Endodermal cell (in vitro differentiated cells): ENCODE results near the gene KCNN3. TPM values are rescaled to one million over a fixed set of nuclear protein-coding genes. Genes with fewer than 3 reads are reported as not detected.

Source experiments
- DNase-seq: peaks from one replicate; pipeline ENCODE4 v3.0.0-alpha.2; 2017
- H3K27ac ChIP-seq: 2 replicates; pipeline ENCODE4 v1.5.1; 2013; ENCODE audit warnings: mild to moderate bottlenecking, low read depth, low read length, moderate library complexity
- H3K27me3 ChIP-seq: 2 replicates; pipeline ENCODE4 v1.6.1; 2013; ENCODE audit warnings: mild to moderate bottlenecking, low read length, moderate library complexity; ENCODE audit not compliant: insufficient read depth, control insufficient read depth, poor library complexity, severe bottlenecking
- H3K36me3 ChIP-seq: 2 replicates; pipeline ENCODE4 v1.7.0; 2013; ENCODE audit warnings: mild to moderate bottlenecking, low read length, moderate library complexity; ENCODE audit not compliant: control insufficient read depth, insufficient read depth
- H3K4me1 ChIP-seq: one replicate; pipeline ENCODE4 v1.7.0; 2013; ENCODE audit warnings: low read length; ENCODE audit not compliant: control insufficient read depth, insufficient read depth
- H3K4me3 ChIP-seq: 2 replicates; pipeline ENCODE4 v1.5.1; 2013; ENCODE audit warnings: mild to moderate bottlenecking, low read length, moderate library complexity
- H3K9ac ChIP-seq: 2 replicates; pipeline ENCODE4 v1.6.1; 2013; ENCODE audit warnings: mild to moderate bottlenecking, low read length, moderate library complexity; ENCODE audit not compliant: poor library complexity, severe bottlenecking; ENCODE audit errors: extremely low read depth
- H3K9me3 ChIP-seq: 2 replicates; pipeline ENCODE4 v1.6.1; 2013; ENCODE audit warnings: mild to moderate bottlenecking, low read length, moderate library complexity; ENCODE audit not compliant: control insufficient read depth
- H3K27ac Mint-ChIP-seq: 2 replicates; pipeline ENCODE4 v1.8.0; 2020; ENCODE audit warnings: mixed read lengths
- H3K27me3 Mint-ChIP-seq: 2 replicates; pipeline ENCODE4 v1.8.0; 2021; ENCODE audit warnings: mild to moderate bottlenecking, mixed read lengths; ENCODE audit not compliant: insufficient read depth
- H3K36me3 Mint-ChIP-seq: 2 replicates; pipeline ENCODE4 v1.8.0; 2020; ENCODE audit warnings: low read depth, mixed read lengths
- H3K4me1 Mint-ChIP-seq: 2 replicates; pipeline ENCODE4 v1.8.0; 2020; ENCODE audit warnings: mixed read lengths
- H3K4me3 Mint-ChIP-seq: 2 replicates; pipeline ENCODE4 v1.8.0; 2020; ENCODE audit warnings: mild to moderate bottlenecking, moderate library complexity, mixed read lengths
- H3K9me3 Mint-ChIP-seq: 2 replicates; pipeline ENCODE4 v1.8.0; 2020; ENCODE audit warnings: mild to moderate bottlenecking, mixed read lengths
- whole genome bisulfite sequencing, 2 experiments: methylation state at CpG; one replicate each; pipeline versions ENCODE4 v1.1.5 to v1.1.7; 2013; ENCODE audit warnings: missing lambda C conversion rate in 2 of 2, mixed read lengths in 1 of 2; ENCODE audit not compliant: insufficient coverage in 1 of 2, insufficient read length in 1 of 2; 5-methylcytosine and 5-hydroxymethylcytosine counted together
- total RNA-seq, 2 donors: library from RNA; stranded (reverse); fragmentation: NEBNext Ultra II Directional in 1 of 2; extraction: Animal tissue kit (Norgen Biotek cat#: 25700) in 1 of 2; gene quantifications; 2 replicates in 1 of 2; 3 replicates in 1 of 2; pipeline ENCODE4 v1.2.1, GENCODE V29; 2021
- TF ChIP-seq, protein P1 (sequence below): fragments of 200-600 bp; sonication (generic); conservative IDR thresholded peaks from 2 replicates; pipeline ENCODE4 v1.5.0; 2021; ENCODE audit warnings: antibody characterized with exemption, mild to moderate bottlenecking

Gene KCNN3
- total RNA-seq, 2 donors from 2014 or later: 0.57 to 0.75 TPM

DNA sequence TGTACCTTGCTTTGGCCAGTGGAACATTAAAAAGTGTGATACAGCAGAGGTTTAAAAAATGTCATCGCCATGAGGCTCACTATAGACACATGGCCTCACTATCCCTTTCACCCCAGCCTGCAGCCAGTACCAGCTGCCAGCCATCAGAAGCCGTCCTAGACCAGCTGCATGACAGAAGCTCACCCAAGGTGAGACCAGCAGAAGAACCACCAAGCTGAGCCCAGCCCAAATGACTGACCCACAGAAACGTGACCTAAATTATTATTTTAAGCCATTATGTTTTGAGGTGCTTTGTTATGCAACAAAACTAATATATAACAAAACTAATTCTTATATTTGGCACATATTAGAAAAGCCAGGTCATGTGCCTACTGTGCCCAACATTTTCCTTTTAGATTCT lies 91.1 kb downstream of the KCNN3 start:
- H3K9me3 ChIP-seq: peaks cover 4% of the 10 kb centered on the region
- no peaks in the 10 kb centered on the region for H3K36me3 ChIP-seq
- no peak overlapping the region for H3K4me3 Mint-ChIP-seq
- TF ChIP-seq, protein P1, sequence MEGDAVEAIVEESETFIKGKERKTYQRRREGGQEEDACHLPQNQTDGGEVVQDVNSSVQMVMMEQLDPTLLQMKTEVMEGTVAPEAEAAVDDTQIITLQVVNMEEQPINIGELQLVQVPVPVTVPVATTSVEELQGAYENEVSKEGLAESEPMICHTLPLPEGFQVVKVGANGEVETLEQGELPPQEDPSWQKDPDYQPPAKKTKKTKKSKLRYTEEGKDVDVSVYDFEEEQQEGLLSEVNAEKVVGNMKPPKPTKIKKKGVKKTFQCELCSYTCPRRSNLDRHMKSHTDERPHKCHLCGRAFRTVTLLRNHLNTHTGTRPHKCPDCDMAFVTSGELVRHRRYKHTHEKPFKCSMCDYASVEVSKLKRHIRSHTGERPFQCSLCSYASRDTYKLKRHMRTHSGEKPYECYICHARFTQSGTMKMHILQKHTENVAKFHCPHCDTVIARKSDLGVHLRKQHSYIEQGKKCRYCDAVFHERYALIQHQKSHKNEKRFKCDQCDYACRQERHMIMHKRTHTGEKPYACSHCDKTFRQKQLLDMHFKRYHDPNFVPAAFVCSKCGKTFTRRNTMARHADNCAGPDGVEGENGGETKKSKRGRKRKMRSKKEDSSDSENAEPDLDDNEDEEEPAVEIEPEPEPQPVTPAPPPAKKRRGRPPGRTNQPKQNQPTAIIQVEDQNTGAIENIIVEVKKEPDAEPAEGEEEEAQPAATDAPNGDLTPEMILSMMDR: no peak
- H3K4me1 ChIP-seq: no peaks in the 10 kb centered on the region
- H3K27me3 Mint-ChIP-seq: no peaks in the 10 kb centered on the region
- no peak overlapping the region for H3K27ac ChIP-seq
- H3K9ac ChIP-seq: no peak overlapping the region
- no peaks in the 10 kb centered on the region for H3K27me3 ChIP-seq
- peaks cover 5% of the 10 kb centered on the region for H3K9me3 Mint-ChIP-seq
- DNase-seq: no peak
- H3K4me3 ChIP-seq: no peak overlapping the region
- no peak overlapping the region for H3K27ac Mint-ChIP-seq
- H3K4me1 Mint-ChIP-seq: peaks cover 2% of the 10 kb centered on the region
- WGBS, 2 experiments: 80 to 96% methylated on average over 1 to 3 of the region's 3 CpGs
- H3K36me3 Mint-ChIP-seq: no peaks in the 10 kb centered on the region

DNA sequence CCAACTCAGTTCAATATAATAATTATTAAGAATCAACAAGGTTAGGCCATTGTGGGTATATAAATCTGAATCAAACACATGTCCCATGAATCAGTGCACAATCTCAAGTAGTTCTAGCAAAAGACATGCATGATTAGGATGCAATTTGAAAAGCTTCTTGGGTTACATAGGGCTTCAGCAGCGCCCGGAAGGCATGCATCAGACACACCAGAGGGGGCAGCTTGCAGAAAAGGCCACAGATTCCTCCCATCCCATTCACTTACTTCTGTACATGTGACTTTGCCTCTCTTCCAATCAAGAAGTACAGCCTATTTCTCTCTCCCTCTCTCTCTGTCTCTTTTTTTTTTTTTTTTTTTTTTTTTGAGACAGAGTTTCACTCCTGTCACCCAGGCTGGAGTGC lies 91.8 kb downstream of the KCNN3 start:
- no peak for DNase-seq
- 96 to 100% methylated on average over 1 to 2 of the region's 2 CpGs for WGBS, 2 experiments
- Histone ChIP-seq H3K36me3 (no peaks in the 10 kb centered on the region), H3K9ac (no peak overlapping the region), H3K27ac (no peak overlapping the region), H3K4me1 (no peaks in the 10 kb centered on the region), H3K9me3 (peaks cover 4% of the 10 kb centered on the region), H3K27me3 (no peaks in the 10 kb centered on the region), H3K4me3 (no peak overlapping the region)
- no peaks in the 10 kb centered on the region for H3K27me3 Mint-ChIP-seq
- peaks cover 5% of the 10 kb centered on the region for H3K9me3 Mint-ChIP-seq
- no peaks in the 10 kb centered on the region for H3K36me3 Mint-ChIP-seq
- no peak overlapping the region for H3K27ac Mint-ChIP-seq
- TF ChIP-seq, protein P1: peak; percentile 15
- H3K4me3 Mint-ChIP-seq: no peak overlapping the region
- peaks cover 2% of the 10 kb centered on the region for H3K4me1 Mint-ChIP-seq

DNA sequence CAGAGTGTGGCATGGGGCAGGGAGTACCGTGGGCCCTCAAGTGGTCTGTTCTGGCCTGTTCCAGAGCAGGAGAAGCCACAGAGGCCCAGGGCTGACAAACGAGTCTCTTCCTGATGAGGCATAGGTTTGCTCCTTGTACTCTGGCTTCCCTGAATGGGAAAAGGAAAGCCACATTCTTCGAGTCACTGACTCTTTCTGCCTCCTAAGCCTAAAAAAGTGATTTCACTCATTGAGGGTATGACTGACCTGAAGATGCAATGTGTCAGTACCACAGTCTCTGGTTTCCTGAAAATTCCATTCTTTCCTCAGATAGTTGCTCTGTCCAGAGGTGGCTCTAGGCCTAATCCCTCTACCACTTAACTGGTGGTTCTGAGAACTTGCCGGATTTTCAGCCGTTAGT lies 92.3 kb downstream of the KCNN3 start:
- TF ChIP-seq, protein P1: no peak
- peaks cover 5% of the 10 kb centered on the region for H3K9me3 Mint-ChIP-seq
- no peak overlapping the region for H3K4me3 ChIP-seq
- peaks cover 7% of the 10 kb centered on the region for H3K4me1 Mint-ChIP-seq
- DNase-seq: no peak
- WGBS, 2 experiments: 92 to 94% methylated on average over 2 to 5 of the region's 5 CpGs
- no peaks in the 10 kb centered on the region for H3K4me1 ChIP-seq
- no peak overlapping the region for H3K27ac Mint-ChIP-seq
- no peak overlapping the region for H3K27ac ChIP-seq
- H3K36me3 Mint-ChIP-seq: no peaks in the 10 kb centered on the region
- no peaks in the 10 kb centered on the region for H3K36me3 ChIP-seq
- no peak overlapping the region for H3K4me3 Mint-ChIP-seq
- H3K9ac ChIP-seq: no peak overlapping the region
- no peaks in the 10 kb centered on the region for H3K27me3 Mint-ChIP-seq
- no peaks in the 10 kb centered on the region for H3K27me3 ChIP-seq
- H3K9me3 ChIP-seq: peaks cover 4% of the 10 kb centered on the region
